AG10803 (cell line): Measurements from ENCODE around the gene TMEM175.

Experiments used
- DNase-seq: peaks from one replicate; pipeline ENCODE4 v3.0.0; 2010; ENCODE audit warnings: low read depth
- H3K4me3 ChIP-seq: 2 replicates; pipeline ENCODE4 v1.5.1; 2011; ENCODE audit warnings: mild to moderate bottlenecking, low read length, control low read depth
- CTCF ChIP-seq: conservative IDR thresholded peaks from 2 replicates; pipeline ENCODE4 v1.5.1; 2011; ENCODE audit warnings: mild to moderate bottlenecking, low read length, control low read depth, inconsistent platforms

Gene TMEM175

GRCh38 chr4:965048-965765 is 32.9 kb downstream of the TMEM175 start:
- no peak overlapping the region for H3K4me3 ChIP-seq
- DNase-seq: no peak
- no peak for TF ChIP-seq CTCF

- no peak overlapping the region for H3K4me3 ChIP-seq
- no peak for TF ChIP-seq CTCF
- DNase-seq: no peak
Measured at GRCh38 chr4:965766-966134, 33.5 kb downstream of the TMEM175 start.

GRCh38 chr4:966266-967112 is 34.2 kb downstream of the TMEM175 start:
- DNase-seq: no peak
- no peak overlapping the region for H3K4me3 ChIP-seq
- TF ChIP-seq CTCF: no peak

- TF ChIP-seq CTCF: no peak
- H3K4me3 ChIP-seq: no peak overlapping the region
- DNase-seq: no peak
Measured at GRCh38 chr4:967113-968104, 35.1 kb downstream of the TMEM175 start.

GRCh38 chr4:968221-968620 is 36.0 kb downstream of the TMEM175 start:
- H3K4me3 ChIP-seq: no peak overlapping the region
- DNase-seq: no peak
- TF ChIP-seq CTCF: no peak

- DNase-seq: no peak
- TF ChIP-seq CTCF: no peak
- H3K4me3 ChIP-seq: no peak overlapping the region
Measured at GRCh38 chr4:968621-969394, 36.5 kb downstream of the TMEM175 start.
